Effector memory CD8-positive, alpha-beta T cell (primary cell): ENCODE results near the gene MAN1B1.
A peak's percentile ranks its signal among the peaks of the same experiment; 100 is the strongest.

Experiments
- ATAC-seq: fragments of 150-1000 bp; cut with Tn5 transposase; replicated peaks from 2 replicates; pipeline ENCODE4 v1.10.0; 2021; ENCODE audit warnings: mild to moderate bottlenecking, moderate library complexity
- DNase-seq, 3 experiments: peaks; one replicate each; pipeline ENCODE4 v3.0.0; 2021
- H3K27ac Mint-ChIP-seq, 2 donors: one replicate each; pipeline ENCODE4 v1.8.0; 2022; ENCODE audit warnings: mild to moderate bottlenecking in 2 of 2, mixed read lengths in 2 of 2, moderate library complexity in 2 of 2
- H3K27me3 Mint-ChIP-seq, 2 donors: one replicate each; pipeline ENCODE4 v1.8.0; 2022; ENCODE audit warnings: mixed read lengths in 2 of 2
- H3K36me3 Mint-ChIP-seq: one replicate; pipeline ENCODE4 v1.8.0; 2022; ENCODE audit warnings: mild to moderate bottlenecking, moderate library complexity, mixed read lengths; ENCODE audit not compliant: insufficient read depth
- H3K4me1 Mint-ChIP-seq, 2 donors: one replicate each; pipeline ENCODE4 v1.8.0; 2022; ENCODE audit warnings: low read depth in 2 of 2, mixed read lengths in 2 of 2
- H3K4me3 Mint-ChIP-seq, 2 donors: one replicate each; pipeline ENCODE4 v1.8.0; 2022; ENCODE audit warnings: mild to moderate bottlenecking in 2 of 2, mixed read lengths in 2 of 2, moderate library complexity in 2 of 2
- H3K9me3 Mint-ChIP-seq, 2 donors: one replicate each; pipeline ENCODE4 v1.8.0; 2022; ENCODE audit warnings: mixed read lengths in 2 of 2

MAN1B1 gene

GRCh38 chr9:137141976-137142936, 55.5 kb downstream of the MAN1B1 start:
- Mint-ChIP-seq H3K36me3 (peaks cover 9% of the 10 kb centered on the region), H3K27me3 (peaks cover 40 to 77% of the 10 kb centered on the region in 2 donors), H3K27ac (no peak overlapping the region), H3K9me3 (no peaks in the 10 kb centered on the region), H3K4me3 (no peak overlapping the region), H3K4me1 (no peaks in the 10 kb centered on the region)
- DNase-seq (no peak), ATAC-seq (no peak)

- H3K27ac Mint-ChIP-seq = no peak overlapping the region
- H3K36me3 Mint-ChIP-seq = peaks cover 6% of the 10 kb centered on the region
- DNase-seq (no peak), ATAC-seq (no peak)
- no peak overlapping the region for H3K4me3 Mint-ChIP-seq
- H3K4me1 Mint-ChIP-seq = no peaks in the 10 kb centered on the region
- H3K27me3 Mint-ChIP-seq = peaks cover 31 to 68% of the 10 kb centered on the region in 2 donors
- H3K9me3 Mint-ChIP-seq = no peaks in the 10 kb centered on the region
Measured at GRCh38 chr9:137143459-137143858, 56.7 kb downstream of the MAN1B1 start.

GRCh38 chr9:137145731-137146526, 59.1 kb downstream of the MAN1B1 start:
- peaks cover 14 to 46% of the 10 kb centered on the region in 2 donors for H3K27me3 Mint-ChIP-seq
- no peaks in the 10 kb centered on the region for H3K4me1 Mint-ChIP-seq
- no peaks in the 10 kb centered on the region for H3K9me3 Mint-ChIP-seq
- ATAC-seq = no peak
- DNase-seq = no peak
- H3K4me3 Mint-ChIP-seq = no peak overlapping the region
- H3K27ac Mint-ChIP-seq = no peak overlapping the region
- peaks cover 2% of the 10 kb centered on the region for H3K36me3 Mint-ChIP-seq

GRCh38 chr9:137146527-137146918, 59.7 kb downstream of the MAN1B1 start:
- ATAC-seq (no peak), DNase-seq (no peak)
- Mint-ChIP-seq H3K4me3 (no peak overlapping the region), H3K27ac (no peak overlapping the region), H3K4me1 (no peaks in the 10 kb centered on the region), H3K36me3 (peaks cover 2% of the 10 kb centered on the region), H3K9me3 (no peaks in the 10 kb centered on the region), H3K27me3 (peaks cover 14 to 41% of the 10 kb centered on the region in 2 donors)

GRCh38 chr9:137147091-137147792, 60.5 kb downstream of the MAN1B1 start:
- Mint-ChIP-seq H3K36me3 (no peaks in the 10 kb centered on the region), H3K4me1 (no peaks in the 10 kb centered on the region), H3K9me3 (no peaks in the 10 kb centered on the region), H3K27ac (no peak overlapping the region), H3K27me3 (peaks cover 9 to 33% of the 10 kb centered on the region in 2 donors), H3K4me3 (no peak overlapping the region)
- DNase-seq (no peak), ATAC-seq (no peak)

- H3K27ac Mint-ChIP-seq = no peak overlapping the region
Measured at GRCh38 chr9:137147793-137148160, 61.0 kb downstream of the MAN1B1 start.

GRCh38 chr9:137148242-137148641, 61.5 kb downstream of the MAN1B1 start:
- no peak overlapping the region for H3K27ac Mint-ChIP-seq
- peaks cover 5 to 23% of the 10 kb centered on the region in 2 donors for H3K27me3 Mint-ChIP-seq
- H3K36me3 Mint-ChIP-seq = no peaks in the 10 kb centered on the region
- DNase-seq (no peak), ATAC-seq (no peak)
- H3K4me1 Mint-ChIP-seq = no peaks in the 10 kb centered on the region
- H3K9me3 Mint-ChIP-seq = no peaks in the 10 kb centered on the region
- H3K4me3 Mint-ChIP-seq = no peak overlapping the region

More at GRCh38 chr9:137147793-137148160, 61.0 kb downstream of the MAN1B1 start:
- Mint-ChIP-seq H3K9me3 (no peaks in the 10 kb centered on the region), H3K36me3 (no peaks in the 10 kb centered on the region), H3K4me1 (no peaks in the 10 kb centered on the region), H3K4me3 (no peak overlapping the region), H3K27me3 (peaks cover 5 to 28% of the 10 kb centered on the region in 2 donors)
- DNase-seq = no peak
- no peak for ATAC-seq

- Mint-ChIP-seq H3K36me3 (no peaks in the 10 kb centered on the region), H3K9me3 (no peaks in the 10 kb centered on the region), H3K4me3 (no peak overlapping the region), H3K4me1 (no peaks in the 10 kb centered on the region), H3K27me3 (peaks cover 5 to 19% of the 10 kb centered on the region in 2 donors), H3K27ac (no peak overlapping the region)
- ATAC-seq = no peak
- DNase-seq = no peak
Measured at GRCh38 chr9:137148661-137149060, 61.9 kb downstream of the MAN1B1 start.

GRCh38 chr9:137149363-137149762, 62.6 kb downstream of the MAN1B1 start:
- Mint-ChIP-seq H3K27me3 (peaks cover 5 to 12% of the 10 kb centered on the region in 2 donors), H3K4me1 (no peaks in the 10 kb centered on the region), H3K4me3 (no peak overlapping the region), H3K36me3 (no peaks in the 10 kb centered on the region), H3K9me3 (no peaks in the 10 kb centered on the region), H3K27ac (no peak overlapping the region)
- ATAC-seq (no peak), DNase-seq (no peak)

GRCh38 chr9:137149942-137150616, 63.3 kb downstream of the MAN1B1 start:
- H3K4me1 Mint-ChIP-seq = no peaks in the 10 kb centered on the region

GRCh38 chr9:137150617-137151457, 64.1 kb downstream of the MAN1B1 start:
- Mint-ChIP-seq H3K9me3 (no peaks in the 10 kb centered on the region), H3K27me3 (peaks cover 9 to 23% of the 10 kb centered on the region in 2 donors), H3K4me1 (no peaks in the 10 kb centered on the region), H3K27ac (peak overlapping the region in 1 of 2 donors; percentile 15), H3K36me3 (no peaks in the 10 kb centered on the region), H3K4me3 (no peak overlapping the region)
- no peak for DNase-seq
- no peak for ATAC-seq

More at GRCh38 chr9:137149942-137150616, 63.3 kb downstream of the MAN1B1 start:
- no peaks in the 10 kb centered on the region for H3K36me3 Mint-ChIP-seq
- H3K27ac Mint-ChIP-seq = no peak overlapping the region
- DNase-seq (no peak), ATAC-seq (no peak)
- H3K9me3 Mint-ChIP-seq = no peaks in the 10 kb centered on the region
- no peak overlapping the region for H3K4me3 Mint-ChIP-seq
- peaks cover 9 to 15% of the 10 kb centered on the region in 2 donors for H3K27me3 Mint-ChIP-seq

- Mint-ChIP-seq H3K4me1 (peaks cover 5 to 6% of the 10 kb centered on the region in 2 donors), H3K27ac (no peak overlapping the region), H3K36me3 (no peaks in the 10 kb centered on the region), H3K27me3 (peaks cover 11 to 26% of the 10 kb centered on the region in 2 donors), H3K4me3 (no peak overlapping the region), H3K9me3 (no peaks in the 10 kb centered on the region)
- DNase-seq (no peak), ATAC-seq (no peak)
Measured at GRCh38 chr9:137152844-137153405, 66.1 kb downstream of the MAN1B1 start.
